ENCODE data around the gene SMYD4.
"Not testable (repeated sequence)": the region's sequence is repeated elsewhere in the genome, so short reads cannot be mapped to it uniquely, and the experiment has no call there.

SMYD4 gene

DNA sequence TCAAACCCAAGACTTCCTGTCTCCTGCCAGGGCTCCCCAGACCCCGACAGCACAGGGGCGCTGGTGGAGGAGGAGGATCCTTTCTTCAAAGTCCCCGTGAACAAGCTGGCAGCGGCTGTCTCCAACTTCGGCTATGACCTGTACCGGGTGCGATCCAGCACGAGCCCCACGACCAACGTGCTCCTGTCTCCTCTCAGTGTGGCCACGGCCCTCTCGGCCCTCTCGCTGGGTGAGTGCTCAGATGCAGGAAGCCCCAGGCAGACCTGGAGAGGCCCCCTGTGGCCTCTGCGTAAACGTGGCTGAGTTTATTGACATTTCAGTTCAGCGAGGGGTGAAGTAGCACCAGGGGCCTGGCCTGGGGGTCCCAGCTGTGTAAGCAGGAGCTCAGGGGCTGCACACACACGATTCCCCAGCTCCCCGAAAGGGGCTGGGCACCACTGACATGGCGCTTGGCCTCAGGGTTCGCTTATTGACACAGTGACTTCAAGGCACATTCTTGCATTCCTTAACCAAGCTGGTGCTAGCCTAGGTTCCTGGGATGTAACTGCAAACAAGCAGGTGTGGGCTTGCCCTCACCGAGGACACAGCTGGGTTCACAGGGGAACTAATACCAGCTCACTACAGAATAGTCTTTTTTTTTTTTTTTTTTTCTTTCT lies 59.8 kb downstream of the SMYD4 start:
- FAIRE-seq, result no peak
- DNase-seq (ENCODE audit: insufficient read length, low spot score), result no peak
- no peak for TF ChIP-seq CTCF (IDR thresholded peaks at IDR 0.05; ENCODE audit: insufficient read depth, missing control alignments)

- no peak for TF ChIP-seq CTCF (IDR thresholded peaks at IDR 0.05; ENCODE audit: insufficient read depth, missing control alignments)
- DNase-seq (ENCODE audit: insufficient read length, low spot score) (no peak), FAIRE-seq (no peak)
Observed at GRCh38 chr17:1767358-1767757, 62.3 kb downstream of the SMYD4 start.

- no peak for FAIRE-seq
- TF ChIP-seq CTCF (IDR thresholded peaks at IDR 0.05; ENCODE audit: insufficient read depth, missing control alignments), result no peak
- DNase-seq (ENCODE audit: insufficient read length, low spot score), result no peak
Observed at GRCh38 chr17:1766382-1767135, 63.1 kb downstream of the SMYD4 start.

- DNase-seq (ENCODE audit: insufficient read length, low spot score) (no peak), FAIRE-seq (no peak)
- no peak for TF ChIP-seq CTCF (IDR thresholded peaks at IDR 0.05; ENCODE audit: insufficient read depth, missing control alignments)
Observed at GRCh38 chr17:1765576-1765975, 64.1 kb downstream of the SMYD4 start.

DNA sequence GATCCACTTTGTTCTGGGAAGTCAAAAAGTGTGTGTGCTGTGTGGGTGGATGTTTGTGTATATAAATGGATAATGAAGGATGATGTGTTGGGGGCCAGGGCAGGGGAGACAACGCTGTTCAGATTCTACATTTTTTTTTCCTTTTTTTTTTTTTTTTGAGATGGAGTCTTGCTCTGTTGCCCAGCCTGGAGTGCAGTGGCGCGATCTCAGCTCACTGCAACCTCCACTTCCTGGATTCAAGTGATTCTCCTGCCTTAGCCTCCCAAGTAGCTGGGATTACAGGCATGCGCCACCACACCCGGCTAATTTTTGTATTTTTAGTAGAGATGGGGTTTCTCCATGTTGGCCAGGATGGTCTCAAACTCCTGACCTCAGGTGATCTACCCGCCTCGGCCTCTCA lies 65.0 kb downstream of the SMYD4 start:
- not testable (repeated sequence) for DNase-seq (ENCODE audit: insufficient read length, low spot score); FAIRE-seq

DNA sequence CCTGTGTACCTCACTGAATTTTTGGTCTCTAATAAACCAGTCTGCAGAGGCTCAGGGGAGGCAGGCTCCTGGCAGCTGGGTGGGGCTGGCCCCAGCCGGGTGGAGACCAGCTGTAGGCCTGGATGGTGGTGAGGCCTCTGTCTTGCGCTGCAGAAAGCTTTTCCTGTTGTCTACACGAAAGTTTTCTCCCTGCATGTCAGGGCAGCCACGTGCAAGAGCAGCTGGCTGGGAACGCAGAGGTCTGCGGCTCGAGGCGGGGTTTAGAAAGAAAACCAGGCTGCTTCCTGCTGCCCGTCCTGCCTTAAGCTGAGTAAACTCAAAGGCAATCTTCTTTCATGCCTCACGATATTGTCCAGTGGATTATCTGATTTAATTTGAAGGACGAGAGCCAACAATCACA lies 65.4 kb downstream of the SMYD4 start:
- no peak for DNase-seq (ENCODE audit: insufficient read length, low spot score)
- no peak for FAIRE-seq
- no peak for TF ChIP-seq CTCF (IDR thresholded peaks at IDR 0.05; ENCODE audit: insufficient read depth, missing control alignments)

DNA sequence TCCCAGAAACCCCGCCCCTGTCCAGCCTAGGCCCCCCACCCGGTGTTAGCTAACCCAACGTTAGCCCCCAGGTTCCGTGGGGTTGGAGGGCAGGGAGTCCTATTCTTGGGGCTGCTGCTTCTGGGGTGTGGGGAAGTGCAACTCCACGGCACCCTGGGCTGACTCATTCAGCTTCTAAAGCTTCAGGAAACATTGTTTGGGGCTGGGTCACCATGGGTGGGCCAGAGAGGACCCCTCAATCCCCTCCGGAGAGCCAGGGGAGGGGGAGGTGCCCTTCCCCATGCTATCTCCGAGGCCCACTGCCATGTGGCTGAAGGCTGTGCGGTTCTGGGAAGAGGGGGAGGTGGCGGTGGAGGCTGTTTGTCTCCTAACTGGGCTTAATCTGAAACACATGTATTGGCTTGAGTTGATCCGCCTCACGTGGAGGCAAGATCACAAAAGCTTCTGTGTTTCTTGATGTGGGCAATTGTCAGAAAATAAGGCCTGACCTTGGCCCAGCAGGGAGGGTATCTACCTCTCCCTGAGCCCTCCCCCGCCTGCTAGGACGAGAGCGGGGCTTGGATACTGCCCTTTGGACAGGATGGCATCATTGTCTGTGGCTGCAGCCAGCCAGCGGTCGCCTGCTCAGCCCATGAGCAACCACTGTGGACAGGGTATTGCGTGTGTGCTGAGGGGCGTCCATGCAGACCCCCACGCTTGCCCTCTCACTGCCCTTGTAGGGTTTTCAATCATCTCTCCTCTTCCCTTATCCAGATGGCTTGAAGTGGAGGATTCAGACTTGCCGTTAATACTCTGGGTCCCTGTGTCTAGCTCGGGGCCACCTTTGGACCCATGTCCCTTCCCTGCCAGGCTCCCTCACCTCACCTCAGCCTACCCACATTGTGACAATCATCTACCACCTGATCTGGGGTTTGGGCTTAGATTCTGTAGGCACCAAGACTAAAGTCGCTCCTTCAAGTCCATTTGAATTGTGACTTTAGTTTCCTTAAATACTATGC lies 66.5 kb downstream of the SMYD4 start:
- no peak for FAIRE-seq
- TF ChIP-seq CTCF (IDR thresholded peaks at IDR 0.05; ENCODE audit: insufficient read depth, missing control alignments), result no peak
- DNase-seq (ENCODE audit: insufficient read length, low spot score), result no peak
